NB4 (cell line): ENCODE results near the gene SMIM10.

Source experiments
- CTCF ChIP-seq: IDR thresholded peaks from one replicate; pipeline ENCODE4 v1.5.1; 2012; ENCODE audit warnings: low read depth, low read length
- MAX ChIP-seq: IDR thresholded peaks from 2 replicates; pipeline ENCODE4 v1.6.1; 2011; ENCODE audit warnings: low read depth, low read length
- MYC ChIP-seq: IDR thresholded peaks from 2 replicates; pipeline ENCODE4 v1.6.1; 2011; ENCODE audit warnings: low read depth, low read length
- POLR2A ChIP-seq: IDR thresholded peaks from 2 replicates; pipeline ENCODE4 v1.6.1; 2011; ENCODE audit warnings: mild to moderate bottlenecking; ENCODE audit not compliant: insufficient read length; ENCODE audit errors: extremely low read depth

- TF ChIP-seq CTCF (no peak), POLR2A (no peak), MAX (no peak), MYC (no peak)
Measured at GRCh38 chrX:134971926-134972325, 18.9 kb upstream of the SMIM10 start.
